22Rv1 (cell line): ENCODE measurements around the gene CCNL2.

Experiments
- ZFX ChIP-seq: fragments of 450-650 bp; IDR thresholded peaks from 2 replicates; pipeline ENCODE4 v1.6.1; 2017; ENCODE audit warnings: antibody characterized with exemption, borderline replicate concordance
- TF ChIP-seq, protein P1 (sequence below): fragments of 450-650 bp; IDR thresholded peaks from 2 replicates; pipeline ENCODE4 v1.5.1; 2017; ENCODE audit warnings: mild to moderate bottlenecking

DNA sequence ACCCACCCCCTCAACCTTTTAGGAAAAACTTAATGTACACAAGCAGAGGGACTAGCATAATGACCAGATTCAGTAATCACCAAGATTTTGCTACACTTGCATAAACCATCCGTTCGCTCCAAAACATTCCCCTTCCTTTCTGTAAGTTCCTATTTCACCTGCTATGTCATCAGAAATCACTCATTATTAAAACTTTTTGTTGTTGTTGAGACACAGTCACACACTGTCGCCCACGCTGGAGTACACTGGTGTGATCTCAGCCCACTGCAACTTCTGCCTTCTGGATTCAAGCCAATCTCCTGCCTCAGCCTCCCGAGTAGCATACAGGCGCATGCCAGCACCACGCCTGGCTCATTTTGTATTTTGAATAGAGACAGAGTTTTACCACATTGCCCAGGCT lies 4.5 kb upstream of the CCNL2 start:
- TF ChIP-seq, protein P1, sequence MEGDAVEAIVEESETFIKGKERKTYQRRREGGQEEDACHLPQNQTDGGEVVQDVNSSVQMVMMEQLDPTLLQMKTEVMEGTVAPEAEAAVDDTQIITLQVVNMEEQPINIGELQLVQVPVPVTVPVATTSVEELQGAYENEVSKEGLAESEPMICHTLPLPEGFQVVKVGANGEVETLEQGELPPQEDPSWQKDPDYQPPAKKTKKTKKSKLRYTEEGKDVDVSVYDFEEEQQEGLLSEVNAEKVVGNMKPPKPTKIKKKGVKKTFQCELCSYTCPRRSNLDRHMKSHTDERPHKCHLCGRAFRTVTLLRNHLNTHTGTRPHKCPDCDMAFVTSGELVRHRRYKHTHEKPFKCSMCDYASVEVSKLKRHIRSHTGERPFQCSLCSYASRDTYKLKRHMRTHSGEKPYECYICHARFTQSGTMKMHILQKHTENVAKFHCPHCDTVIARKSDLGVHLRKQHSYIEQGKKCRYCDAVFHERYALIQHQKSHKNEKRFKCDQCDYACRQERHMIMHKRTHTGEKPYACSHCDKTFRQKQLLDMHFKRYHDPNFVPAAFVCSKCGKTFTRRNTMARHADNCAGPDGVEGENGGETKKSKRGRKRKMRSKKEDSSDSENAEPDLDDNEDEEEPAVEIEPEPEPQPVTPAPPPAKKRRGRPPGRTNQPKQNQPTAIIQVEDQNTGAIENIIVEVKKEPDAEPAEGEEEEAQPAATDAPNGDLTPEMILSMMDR, result no peak
- no peak for TF ChIP-seq ZFX
